HFF-Myc (cell line): Measurements from ENCODE around the gene IFFO2.

Experiments used
- DNase-seq: peaks from one replicate; pipeline ENCODE4 v3.0.0-alpha.2; 2011; ENCODE audit warnings: low read depth; ENCODE audit errors: extremely low read depth
- H3K4me3 ChIP-seq: replicated peaks from 2 replicates; pipeline ENCODE4 v1.5.1; 2011; ENCODE audit warnings: low read depth, mild to moderate bottlenecking, control low read depth, low read length
- CTCF ChIP-seq: IDR thresholded peaks from 2 replicates; pipeline ENCODE4 v1.5.1; 2012; ENCODE audit warnings: mild to moderate bottlenecking, low read depth, low read length, control low read depth; ENCODE audit errors: missing control alignments

IFFO2 gene

DNA sequence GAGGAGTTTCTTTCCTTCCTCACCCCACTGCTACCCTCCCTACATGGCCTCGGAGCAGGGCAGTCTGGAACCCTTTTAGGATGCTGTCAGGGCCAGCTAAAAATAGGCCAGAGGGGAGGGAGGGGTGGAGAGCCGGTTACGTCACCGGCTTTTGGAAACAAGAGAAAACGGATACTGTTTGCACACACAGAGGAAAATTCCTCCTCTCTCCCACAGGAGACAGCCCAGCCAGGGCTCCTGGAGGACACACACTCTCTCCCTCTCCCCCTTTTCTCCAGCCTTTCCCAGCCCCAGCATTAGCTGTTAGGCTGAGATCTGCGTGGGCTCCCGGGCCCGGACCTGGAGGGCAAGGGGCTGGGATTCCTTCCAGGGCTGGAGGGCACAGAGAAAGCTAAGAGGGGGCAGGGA lies 34.2 kb downstream of the IFFO2 start:
- no peak overlapping the region for H3K4me3 ChIP-seq
- TF ChIP-seq CTCF, result no peak
- no peak for DNase-seq

DNA sequence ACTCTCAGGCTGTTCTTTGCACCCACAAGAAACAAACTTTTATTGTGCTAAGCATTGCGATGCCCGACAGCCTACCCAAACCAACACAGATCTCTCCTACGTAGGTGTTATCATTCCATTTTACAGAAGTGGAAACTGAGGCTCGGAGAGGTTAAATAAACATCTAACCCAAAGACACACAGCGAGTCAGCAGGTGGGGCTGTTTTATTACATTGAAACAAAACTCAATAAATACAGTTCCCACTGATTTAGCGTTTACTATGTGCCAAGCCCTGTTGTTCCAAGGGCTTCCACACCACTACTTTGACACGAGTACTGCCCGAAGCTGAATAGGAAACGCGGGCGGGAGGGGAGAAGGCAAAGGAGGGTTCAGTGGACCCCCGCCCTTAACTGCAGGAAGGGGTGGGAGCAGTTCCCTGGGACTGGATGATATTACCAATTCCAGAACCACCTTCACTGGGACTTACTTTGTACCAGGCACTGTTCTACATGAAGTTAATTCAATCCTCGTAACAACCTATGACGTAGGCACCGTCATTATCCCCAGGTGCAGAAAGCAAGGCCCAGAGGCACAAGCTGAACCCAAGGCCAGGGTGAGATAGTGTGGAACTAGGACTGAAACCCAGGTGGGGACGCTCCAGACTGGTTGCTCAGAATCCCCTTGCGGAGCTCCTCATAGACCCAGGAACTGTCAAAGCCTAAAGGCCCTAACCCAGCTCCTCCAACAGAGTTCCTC lies 34.8 kb downstream of the IFFO2 start:
- no peak for DNase-seq
- H3K4me3 ChIP-seq, result no peak overlapping the region
- no peak for TF ChIP-seq CTCF

DNA sequence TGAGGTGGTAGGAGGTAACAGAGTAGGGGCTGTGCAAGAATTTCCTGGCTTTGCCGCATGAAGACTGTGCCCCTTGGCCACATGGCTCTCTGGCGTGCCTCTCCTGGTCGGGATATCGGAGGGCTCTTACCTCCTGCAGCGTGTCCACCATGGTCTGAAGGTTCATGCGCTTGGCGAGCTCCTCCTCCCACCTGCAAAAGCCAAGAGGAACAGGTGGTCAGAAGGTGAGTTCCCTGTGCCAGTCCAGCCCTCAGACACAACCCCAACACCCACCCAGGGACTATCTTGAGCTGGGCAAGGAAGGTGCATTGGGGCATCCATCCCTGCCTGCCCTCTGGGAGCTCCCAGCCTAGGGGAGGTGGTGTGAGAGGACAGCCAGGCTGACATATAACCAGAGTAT lies 35.5 kb downstream of the IFFO2 start:
- no peak for DNase-seq
- TF ChIP-seq CTCF, result no peak
- H3K4me3 ChIP-seq, result no peak overlapping the region

DNA sequence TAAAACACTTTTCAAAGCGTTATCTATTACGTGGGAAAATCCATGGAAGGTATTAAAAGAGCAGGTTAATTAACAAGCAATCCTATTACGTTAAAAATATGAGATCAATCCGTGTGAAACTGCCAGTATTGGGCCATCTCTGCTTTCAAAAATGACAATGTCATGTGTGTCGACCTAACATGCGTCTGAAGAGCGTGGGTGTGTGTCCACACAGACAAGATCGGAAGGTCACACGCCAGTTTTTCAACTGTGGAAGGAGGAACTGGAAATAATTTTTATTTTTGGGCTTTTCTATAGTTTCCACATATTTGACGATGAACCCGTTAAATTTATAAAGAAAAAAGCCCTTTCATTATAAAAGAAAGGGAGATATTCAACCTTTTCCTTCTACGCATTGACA lies 36.5 kb downstream of the IFFO2 start:
- no peak overlapping the region for H3K4me3 ChIP-seq
- TF ChIP-seq CTCF, result no peak
- no peak for DNase-seq

DNA sequence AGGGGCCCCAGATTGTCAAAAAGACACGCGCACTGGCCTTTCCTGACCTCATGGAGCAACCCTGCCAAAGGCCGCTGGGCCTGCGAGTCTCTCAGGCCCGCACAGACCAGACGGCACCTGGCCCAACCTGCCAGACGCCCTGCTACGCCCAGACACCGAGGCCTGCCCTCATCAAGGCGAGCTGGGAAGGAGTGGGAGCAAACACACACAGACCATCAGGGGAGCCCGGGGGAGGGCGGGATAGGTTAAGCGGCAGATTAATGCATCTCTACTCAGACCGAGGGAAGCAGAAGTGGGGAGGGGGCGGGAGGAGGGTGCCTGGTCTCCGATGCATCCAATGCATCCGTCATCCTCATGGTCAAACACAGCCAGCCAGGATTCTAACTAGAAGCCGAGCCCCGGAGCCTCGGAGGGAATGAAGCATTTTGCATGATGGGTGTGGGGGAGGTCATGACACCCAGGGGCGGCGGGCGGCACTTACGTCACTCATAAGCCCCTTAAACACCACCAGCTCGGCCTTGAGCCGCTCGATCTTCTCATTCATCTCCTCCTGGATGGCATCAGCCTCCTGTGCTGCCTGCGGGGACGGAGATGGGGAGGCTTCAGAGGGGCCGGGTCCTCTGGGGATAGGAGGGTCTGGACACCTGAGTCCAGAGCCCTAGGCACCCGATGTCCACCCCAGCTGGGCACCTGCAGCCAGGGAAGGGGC lies 37.1 kb downstream of the IFFO2 start:
- TF ChIP-seq CTCF, result no peak
- no peak for DNase-seq
- H3K4me3 ChIP-seq, result no peak overlapping the region

GRCh38 chr1:18918417-18918816 lies 38.1 kb downstream of the IFFO2 start:
- DNase-seq, result no peak
- TF ChIP-seq CTCF, result no peak
- no peak overlapping the region for H3K4me3 ChIP-seq
